SK-N-SH treated with all-trans-retinoic acid at 6 μM for 48 hours (cell line): ENCODE results near the gene L2HGDH.

Source experiments
- CSDC2 ChIP-seq: fragments of 250-450 bp; sonication (Bioruptor Pico); IDR thresholded peaks from 2 replicates; pipeline ENCODE4 v1.5.0; 2020; ENCODE audit warnings: mild to moderate bottlenecking, moderate library complexity
- GLIS3 ChIP-seq: fragments of 250-450 bp; sonication (Bioruptor Pico); IDR thresholded peaks from 2 replicates; pipeline ENCODE4 v1.5.0; 2020; ENCODE audit warnings: mild to moderate bottlenecking, moderate library complexity
- OSR1 ChIP-seq: fragments of 250-450 bp; sonication (Bioruptor Pico); IDR thresholded peaks from 2 replicates; pipeline ENCODE4 v1.8.0; 2022; ENCODE audit warnings: moderate library complexity, mild to moderate bottlenecking, inconsistent platforms
- RARB ChIP-seq: fragments of 250-450 bp; sonication (Bioruptor Pico); IDR thresholded peaks from 2 replicates; pipeline ENCODE4 v1.8.0; 2021; ENCODE audit warnings: mild to moderate bottlenecking, moderate library complexity
- TCF4 ChIP-seq: fragments of 250-450 bp; sonication (Bioruptor Pico); IDR thresholded peaks from 2 replicates; pipeline ENCODE4 v1.8.0; 2021; ENCODE audit warnings: mild to moderate bottlenecking, moderate library complexity, borderline replicate concordance
- ZC3H10 ChIP-seq: fragments of 250-450 bp; sonication (Bioruptor Pico); IDR thresholded peaks from 2 replicates; pipeline ENCODE4 v1.5.1; 2021; ENCODE audit warnings: mild to moderate bottlenecking, moderate library complexity
- ZNF565 ChIP-seq: fragments of 450-650 bp; formaldehyde crosslinking; conservative IDR thresholded peaks from 2 replicates; pipeline ENCODE4 v1.5.0; 2020; ENCODE audit warnings: low read depth, mild to moderate bottlenecking, moderate library complexity
- TF ChIP-seq, protein P1 (sequence below): fragments of 250-450 bp; sonication (Bioruptor Pico); IDR thresholded peaks from 2 replicates; pipeline ENCODE4 v1.8.0; 2020; ENCODE audit warnings: mild to moderate bottlenecking, moderate library complexity, borderline replicate concordance
- TF ChIP-seq, protein P2 (sequence below): fragments of 250-450 bp; sonication (Bioruptor Pico); IDR thresholded peaks from 2 replicates; pipeline ENCODE4 v1.5.1; 2021; ENCODE audit warnings: mild to moderate bottlenecking, moderate library complexity
- TF ChIP-seq, protein P3 (sequence below): fragments of 250-450 bp; sonication (Bioruptor Pico); IDR thresholded peaks from 2 replicates; pipeline ENCODE4 v1.5.0; 2020; ENCODE audit warnings: mild to moderate bottlenecking, moderate library complexity
- TF ChIP-seq, protein P4 (sequence below): fragments of 250-450 bp; sonication (Bioruptor Pico); IDR thresholded peaks from 2 replicates; pipeline ENCODE4 v1.8.0; 2021; ENCODE audit warnings: low read depth, mild to moderate bottlenecking, moderate library complexity, borderline replicate concordance

DNA sequence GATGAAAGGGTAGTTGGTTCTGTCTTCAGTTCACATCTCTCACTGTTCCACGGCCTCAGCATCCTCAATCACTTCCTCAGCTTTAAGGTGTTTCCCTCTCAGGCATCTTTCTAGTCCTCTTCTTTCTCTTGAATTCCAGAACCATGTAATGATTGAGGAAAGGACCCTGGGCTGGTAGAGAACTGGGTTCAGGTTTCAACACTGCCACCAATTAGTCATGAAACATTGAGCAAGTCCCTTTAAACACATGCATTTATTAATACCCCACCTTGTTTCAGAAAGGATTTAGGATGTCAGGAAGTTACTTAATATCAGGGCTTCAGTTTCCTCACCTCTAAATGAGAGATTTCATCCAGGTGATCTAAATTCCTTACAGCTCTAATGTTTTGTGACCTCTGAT lies 7.3 kb upstream of the L2HGDH start:
- TF ChIP-seq, protein P1, sequence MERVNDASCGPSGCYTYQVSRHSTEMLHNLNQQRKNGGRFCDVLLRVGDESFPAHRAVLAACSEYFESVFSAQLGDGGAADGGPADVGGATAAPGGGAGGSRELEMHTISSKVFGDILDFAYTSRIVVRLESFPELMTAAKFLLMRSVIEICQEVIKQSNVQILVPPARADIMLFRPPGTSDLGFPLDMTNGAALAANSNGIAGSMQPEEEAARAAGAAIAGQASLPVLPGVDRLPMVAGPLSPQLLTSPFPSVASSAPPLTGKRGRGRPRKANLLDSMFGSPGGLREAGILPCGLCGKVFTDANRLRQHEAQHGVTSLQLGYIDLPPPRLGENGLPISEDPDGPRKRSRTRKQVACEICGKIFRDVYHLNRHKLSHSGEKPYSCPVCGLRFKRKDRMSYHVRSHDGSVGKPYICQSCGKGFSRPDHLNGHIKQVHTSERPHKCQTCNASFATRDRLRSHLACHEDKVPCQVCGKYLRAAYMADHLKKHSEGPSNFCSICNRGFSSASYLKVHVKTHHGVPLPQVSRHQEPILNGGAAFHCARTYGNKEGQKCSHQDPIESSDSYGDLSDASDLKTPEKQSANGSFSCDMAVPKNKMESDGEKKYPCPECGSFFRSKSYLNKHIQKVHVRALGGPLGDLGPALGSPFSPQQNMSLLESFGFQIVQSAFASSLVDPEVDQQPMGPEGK (CRISPR knock-in tag), result no peak
- TF ChIP-seq, protein P2, sequence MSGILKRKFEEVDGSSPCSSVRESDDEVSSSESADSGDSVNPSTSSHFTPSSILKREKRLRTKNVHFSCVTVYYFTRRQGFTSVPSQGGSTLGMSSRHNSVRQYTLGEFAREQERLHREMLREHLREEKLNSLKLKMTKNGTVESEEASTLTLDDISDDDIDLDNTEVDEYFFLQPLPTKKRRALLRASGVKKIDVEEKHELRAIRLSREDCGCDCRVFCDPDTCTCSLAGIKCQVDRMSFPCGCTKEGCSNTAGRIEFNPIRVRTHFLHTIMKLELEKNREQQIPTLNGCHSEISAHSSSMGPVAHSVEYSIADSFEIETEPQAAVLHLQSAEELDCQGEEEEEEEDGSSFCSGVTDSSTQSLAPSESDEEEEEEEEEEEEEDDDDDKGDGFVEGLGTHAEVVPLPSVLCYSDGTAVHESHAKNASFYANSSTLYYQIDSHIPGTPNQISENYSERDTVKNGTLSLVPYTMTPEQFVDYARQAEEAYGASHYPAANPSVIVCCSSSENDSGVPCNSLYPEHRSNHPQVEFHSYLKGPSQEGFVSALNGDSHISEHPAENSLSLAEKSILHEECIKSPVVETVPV (CRISPR knock-in tag), result no peak
- TF ChIP-seq RARB (no peak), TCF4 (CRISPR knock-in tag) (no peak), ZC3H10 (CRISPR knock-in tag) (no peak), ZNF565 (CRISPR knock-in tag) (no peak), CSDC2 (CRISPR knock-in tag) (no peak), GLIS3 (CRISPR knock-in tag) (no peak), OSR1 (no peak)
- TF ChIP-seq, protein P3, sequence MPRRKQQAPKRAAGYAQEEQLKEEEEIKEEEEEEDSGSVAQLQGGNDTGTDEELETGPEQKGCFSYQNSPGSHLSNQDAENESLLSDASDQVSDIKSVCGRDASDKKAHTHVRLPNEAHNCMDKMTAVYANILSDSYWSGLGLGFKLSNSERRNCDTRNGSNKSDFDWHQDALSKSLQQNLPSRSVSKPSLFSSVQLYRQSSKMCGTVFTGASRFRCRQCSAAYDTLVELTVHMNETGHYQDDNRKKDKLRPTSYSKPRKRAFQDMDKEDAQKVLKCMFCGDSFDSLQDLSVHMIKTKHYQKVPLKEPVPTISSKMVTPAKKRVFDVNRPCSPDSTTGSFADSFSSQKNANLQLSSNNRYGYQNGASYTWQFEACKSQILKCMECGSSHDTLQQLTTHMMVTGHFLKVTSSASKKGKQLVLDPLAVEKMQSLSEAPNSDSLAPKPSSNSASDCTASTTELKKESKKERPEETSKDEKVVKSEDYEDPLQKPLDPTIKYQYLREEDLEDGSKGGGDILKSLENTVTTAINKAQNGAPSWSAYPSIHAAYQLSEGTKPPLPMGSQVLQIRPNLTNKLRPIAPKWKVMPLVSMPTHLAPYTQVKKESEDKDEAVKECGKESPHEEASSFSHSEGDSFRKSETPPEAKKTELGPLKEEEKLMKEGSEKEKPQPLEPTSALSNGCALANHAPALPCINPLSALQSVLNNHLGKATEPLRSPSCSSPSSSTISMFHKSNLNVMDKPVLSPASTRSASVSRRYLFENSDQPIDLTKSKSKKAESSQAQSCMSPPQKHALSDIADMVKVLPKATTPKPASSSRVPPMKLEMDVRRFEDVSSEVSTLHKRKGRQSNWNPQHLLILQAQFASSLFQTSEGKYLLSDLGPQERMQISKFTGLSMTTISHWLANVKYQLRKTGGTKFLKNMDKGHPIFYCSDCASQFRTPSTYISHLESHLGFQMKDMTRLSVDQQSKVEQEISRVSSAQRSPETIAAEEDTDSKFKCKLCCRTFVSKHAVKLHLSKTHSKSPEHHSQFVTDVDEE (CRISPR knock-in tag), result no peak
- TF ChIP-seq, protein P4, sequence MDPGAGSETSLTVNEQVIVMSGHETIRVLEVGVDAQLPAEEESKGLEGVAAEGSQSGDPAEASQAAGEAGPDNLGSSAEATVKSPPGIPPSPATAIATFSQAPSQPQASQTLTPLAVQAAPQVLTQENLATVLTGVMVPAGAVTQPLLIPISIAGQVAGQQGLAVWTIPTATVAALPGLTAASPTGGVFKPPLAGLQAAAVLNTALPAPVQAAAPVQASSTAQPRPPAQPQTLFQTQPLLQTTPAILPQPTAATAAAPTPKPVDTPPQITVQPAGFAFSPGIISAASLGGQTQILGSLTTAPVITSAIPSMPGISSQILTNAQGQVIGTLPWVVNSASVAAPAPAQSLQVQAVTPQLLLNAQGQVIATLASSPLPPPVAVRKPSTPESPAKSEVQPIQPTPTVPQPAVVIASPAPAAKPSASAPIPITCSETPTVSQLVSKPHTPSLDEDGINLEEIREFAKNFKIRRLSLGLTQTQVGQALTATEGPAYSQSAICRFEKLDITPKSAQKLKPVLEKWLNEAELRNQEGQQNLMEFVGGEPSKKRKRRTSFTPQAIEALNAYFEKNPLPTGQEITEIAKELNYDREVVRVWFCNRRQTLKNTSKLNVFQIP (CRISPR knock-in tag), result no peak
